Esophagus squamous epithelium (tissue), 4 donors: Measurements from ENCODE around the gene SLC25A27.

Experiments
- CTCF ChIP-seq, 6 experiments: fragments of 450-650 bp in 4 of 6; fragments of 200-600 bp in 2 of 6; sonication (generic) in 2 of 6; IDR thresholded peaks; one replicate each; pipeline ENCODE4 v1.5.1; 2016 to 2019; ENCODE audit warnings: antibody characterized with exemption in 6 of 6, mild to moderate bottlenecking in 4 of 6, moderate library complexity in 4 of 6
- POLR2A ChIP-seq, 4 donors: fragments of 450-650 bp; IDR thresholded peaks; one replicate each; pipeline ENCODE4 v1.6.1; 2017; ENCODE audit warnings: antibody characterized with exemption in 4 of 4, mild to moderate bottlenecking in 4 of 4, moderate library complexity in 3 of 4

- TF ChIP-seq CTCF (IDR thresholded peaks at IDR 0.05) (no peak), POLR2A (IDR thresholded peaks at IDR 0.05) (no peak)
Measured at GRCh38 chr6:46652232-46652602, 558 bp upstream of the SLC25A27 start.
